GDM1 (cell line): ENCODE measurements around the gene DNAH17.
"Not testable (repeated sequence)": the region's sequence is repeated elsewhere in the genome, so short reads cannot be mapped to it uniquely, and the experiment has no call there.

Source experiments
- DNase-seq: peaks from one replicate; lab custom pipeline; 2025; lab: John Stamatoyannopoulos, UW

DNAH17 gene

GRCh38 chr17:78475211-78475610, 102.0 kb downstream of the DNAH17 start:
- no peak for DNase-seq

- no peak for DNase-seq
Measured at GRCh38 chr17:78474614-78475146, 102.5 kb downstream of the DNAH17 start.

GRCh38 chr17:78473951-78474613, 103.1 kb downstream of the DNAH17 start:
- DNase-seq = no peak

- DNase-seq = no peak
Measured at GRCh38 chr17:78472035-78472905, 104.9 kb downstream of the DNAH17 start.

GRCh38 chr17:78471635-78472034, 105.6 kb downstream of the DNAH17 start:
- no peak for DNase-seq

GRCh38 chr17:78469443-78469842, 107.8 kb downstream of the DNAH17 start:
- DNase-seq = no peak

GRCh38 chr17:78468366-78468765, 108.8 kb downstream of the DNAH17 start:
- DNase-seq = no peak

GRCh38 chr17:78466786-78467715, 110.1 kb downstream of the DNAH17 start:
- DNase-seq = no peak

GRCh38 chr17:78466109-78466785, 110.9 kb downstream of the DNAH17 start:
- DNase-seq = not testable (repeated sequence)

GRCh38 chr17:78462148-78462547, 115.0 kb downstream of the DNAH17 start:
- no peak for DNase-seq

- DNase-seq = no peak
Measured at GRCh38 chr17:78461799-78462053, 115.5 kb downstream of the DNAH17 start.

GRCh38 chr17:78460951-78461798, 116.0 kb downstream of the DNAH17 start:
- DNase-seq = no peak

GRCh38 chr17:78460176-78460675, 117.0 kb downstream of the DNAH17 start:
- no peak for DNase-seq

GRCh38 chr17:78459696-78460095, 117.5 kb downstream of the DNAH17 start:
- no peak for DNase-seq

- DNase-seq = no peak
Measured at GRCh38 chr17:78458736-78459335, 118.4 kb downstream of the DNAH17 start.

GRCh38 chr17:78458091-78458490, 119.1 kb downstream of the DNAH17 start:
- DNase-seq = no peak

GRCh38 chr17:78454346-78454745, 122.8 kb downstream of the DNAH17 start:
- DNase-seq = no peak

- DNase-seq = no peak
Measured at GRCh38 chr17:78451753-78452152, 125.4 kb downstream of the DNAH17 start.

GRCh38 chr17:78450696-78451345, 126.4 kb downstream of the DNAH17 start:
- DNase-seq = no peak
